NAMALWA (cell line): ENCODE measurements around the gene IKBKE.
A peak's percentile ranks its signal among the peaks of the same experiment; 100 is the strongest.

Source experiments
- DNase-seq: peaks from one replicate; pipeline ENCODE4 v3.0.0-alpha.2; 2015; ENCODE audit warnings: low spot score

IKBKE gene

GRCh38 chr1:206512058-206512850 lies 42.0 kb downstream of the IKBKE start:
- no peak for DNase-seq

GRCh38 chr1:206512851-206513180 lies 42.5 kb downstream of the IKBKE start:
- DNase-seq: no peak

DNA sequence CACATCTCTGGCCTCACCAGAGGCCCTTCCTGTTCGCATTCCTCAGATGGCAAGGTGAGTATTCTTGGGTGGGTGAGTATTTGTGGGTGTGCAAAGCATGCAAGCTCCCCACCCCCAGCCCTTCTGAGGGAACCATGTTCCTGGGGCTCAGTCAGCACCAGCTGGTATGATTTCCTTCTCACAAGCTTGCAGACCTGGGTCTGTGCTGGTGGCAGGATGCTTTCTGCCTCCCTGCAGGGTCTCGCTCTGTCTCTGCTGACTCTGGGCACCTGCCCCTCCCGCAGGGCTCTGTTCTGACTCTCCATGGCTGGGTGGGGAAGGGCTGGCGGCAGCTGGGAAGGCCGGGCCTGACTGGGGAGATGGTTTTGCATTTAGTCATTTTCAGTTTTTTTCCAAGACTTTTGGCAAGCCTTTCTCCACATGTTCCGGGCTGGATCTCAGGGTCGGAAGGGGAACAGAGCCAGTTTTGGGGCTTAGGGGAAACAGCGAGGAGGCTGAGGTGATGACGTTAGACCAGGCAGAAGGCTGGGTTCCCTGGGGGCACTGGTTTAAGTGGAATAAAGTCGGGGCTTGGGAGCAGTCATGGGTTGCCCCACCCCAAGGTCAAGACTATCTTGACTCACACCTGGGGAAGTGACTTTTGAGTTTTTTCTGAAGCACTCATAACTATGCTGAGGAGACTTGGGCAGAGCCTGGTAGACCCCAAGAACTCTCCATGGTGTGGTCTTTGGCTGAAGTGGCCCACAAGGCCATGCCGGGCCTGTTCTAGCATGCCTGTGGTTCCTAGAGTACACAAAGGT lies 43.2 kb downstream of the IKBKE start:
- no peak for DNase-seq

- DNase-seq: no peak
Observed at GRCh38 chr1:206514813-206515387, 44.6 kb downstream of the IKBKE start.

DNA sequence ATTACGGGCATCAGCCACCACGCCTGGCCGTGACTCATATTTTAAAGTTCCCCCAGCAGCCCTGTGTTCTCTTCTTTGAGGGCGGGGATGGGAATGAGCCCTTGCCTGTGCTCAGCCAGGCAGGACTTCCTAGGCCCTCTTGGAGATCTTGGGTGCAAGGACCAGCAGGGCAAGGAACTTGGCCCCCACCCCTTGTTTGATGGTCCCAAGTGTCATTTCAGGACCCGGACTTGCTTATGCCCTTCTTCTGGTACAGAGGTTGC lies 46.4 kb downstream of the IKBKE start:
- DNase-seq: no peak

DNA sequence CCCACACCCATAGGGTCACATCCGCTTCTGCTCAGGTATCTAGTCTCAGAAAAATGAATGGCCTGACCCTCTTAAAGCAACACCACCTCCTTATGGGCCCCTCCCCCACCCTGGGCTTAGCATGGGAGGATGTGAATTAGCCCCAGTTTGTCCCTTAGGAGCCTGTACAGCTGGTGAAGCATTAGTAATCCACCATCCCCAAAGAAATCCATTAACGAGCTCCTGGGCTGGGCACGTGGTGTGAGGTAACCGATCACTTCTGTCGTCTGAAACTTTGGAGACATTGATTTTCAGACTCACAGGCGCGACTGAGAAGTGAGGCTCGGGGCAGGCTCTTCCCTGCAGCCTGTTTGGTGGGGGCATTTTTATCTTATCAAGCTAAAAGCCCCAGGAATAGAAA lies 47.5 kb downstream of the IKBKE start:
- DNase-seq: no peak

DNA sequence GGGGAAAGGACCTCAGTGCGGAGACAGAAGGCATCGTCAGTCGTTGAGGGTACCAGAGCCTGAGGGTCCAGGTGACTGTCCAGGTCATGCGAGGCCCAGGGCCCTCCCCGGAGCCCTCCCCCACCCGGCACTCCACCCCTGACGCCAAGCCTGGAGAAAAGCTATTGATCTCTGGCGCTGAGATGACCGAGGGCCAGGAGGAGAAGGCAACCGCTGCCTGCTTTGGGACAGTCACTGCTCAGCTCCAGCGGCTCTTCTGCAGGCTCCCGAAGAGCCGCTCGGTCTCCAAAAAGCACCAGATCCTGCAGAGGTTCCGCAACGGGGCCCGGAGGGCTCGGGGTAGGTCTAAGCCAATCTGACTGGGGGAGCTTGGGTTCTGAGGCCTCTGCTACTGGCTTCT lies 47.9 kb downstream of the IKBKE start:
- DNase-seq: no peak

- DNase-seq: no peak
Observed at GRCh38 chr1:206518743-206519142, 48.5 kb downstream of the IKBKE start.

GRCh38 chr1:206521127-206521526 lies 50.9 kb downstream of the IKBKE start:
- no peak for DNase-seq

- no peak for DNase-seq
Observed at GRCh38 chr1:206521694-206522402, 51.6 kb downstream of the IKBKE start.

GRCh38 chr1:206524739-206525364 lies 54.6 kb downstream of the IKBKE start:
- DNase-seq: no peak

DNA sequence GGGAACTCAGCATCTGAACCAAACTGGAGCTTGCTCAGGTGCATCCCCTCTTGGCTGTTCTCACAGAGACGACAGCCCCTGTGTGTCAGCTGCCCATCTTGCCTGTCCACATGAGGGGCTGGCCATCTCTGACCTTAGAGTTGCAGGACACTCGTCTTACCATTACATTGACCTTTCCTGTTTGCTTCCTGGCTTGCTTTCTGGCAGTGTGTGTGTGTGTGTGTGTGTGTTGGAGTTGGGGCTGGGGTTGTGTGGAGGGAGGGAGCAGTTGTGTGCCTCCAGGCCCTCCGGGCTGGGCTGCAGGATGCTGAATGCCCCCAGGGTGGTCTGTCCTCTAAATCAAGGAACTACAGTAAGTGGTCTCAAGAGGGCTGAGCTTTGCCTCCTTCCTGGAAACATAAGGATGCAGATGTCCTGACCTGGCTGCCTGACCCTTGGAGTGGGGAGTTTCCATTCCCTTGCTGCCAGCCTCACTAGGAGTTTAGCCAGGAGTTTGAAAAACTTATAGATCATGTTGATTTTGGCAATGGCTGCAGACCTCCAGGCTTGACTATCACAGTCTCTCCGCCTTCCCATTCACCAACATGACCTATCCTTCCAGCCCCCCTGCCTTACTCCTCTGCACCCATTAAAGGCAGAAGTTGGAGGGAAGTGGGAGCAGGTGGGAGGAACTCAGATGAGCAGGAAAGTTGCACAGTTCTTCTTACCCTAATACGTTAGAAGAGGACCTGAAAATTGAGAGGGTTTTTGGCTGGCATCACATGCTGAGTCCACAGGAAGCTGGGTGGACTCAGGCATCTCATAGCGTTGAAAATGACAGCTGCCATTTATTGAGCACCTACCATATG lies 56.0 kb downstream of the IKBKE start:
- peak; percentile 45 for DNase-seq

DNA sequence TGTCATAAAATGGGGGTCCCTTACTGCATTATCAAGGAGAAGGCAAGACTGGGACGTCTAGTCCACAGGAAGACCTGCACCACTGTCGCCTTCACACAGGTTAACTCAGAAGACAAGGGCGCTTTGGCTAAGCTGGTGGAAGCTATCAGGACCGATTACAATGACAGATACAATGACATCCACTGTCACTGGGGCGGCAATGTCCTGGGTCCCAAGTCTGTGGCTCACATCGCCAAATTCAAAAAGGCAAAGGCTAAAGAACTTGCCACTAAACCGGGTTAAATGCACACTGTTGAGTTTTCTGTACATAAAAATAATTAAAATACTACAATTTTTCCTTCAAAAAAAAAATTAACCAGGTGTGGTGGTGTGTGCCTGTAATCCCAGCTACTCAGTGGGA lies 59.1 kb downstream of the IKBKE start:
- no peak for DNase-seq

GRCh38 chr1:206532368-206532767 lies 62.1 kb downstream of the IKBKE start:
- DNase-seq: no peak

DNA sequence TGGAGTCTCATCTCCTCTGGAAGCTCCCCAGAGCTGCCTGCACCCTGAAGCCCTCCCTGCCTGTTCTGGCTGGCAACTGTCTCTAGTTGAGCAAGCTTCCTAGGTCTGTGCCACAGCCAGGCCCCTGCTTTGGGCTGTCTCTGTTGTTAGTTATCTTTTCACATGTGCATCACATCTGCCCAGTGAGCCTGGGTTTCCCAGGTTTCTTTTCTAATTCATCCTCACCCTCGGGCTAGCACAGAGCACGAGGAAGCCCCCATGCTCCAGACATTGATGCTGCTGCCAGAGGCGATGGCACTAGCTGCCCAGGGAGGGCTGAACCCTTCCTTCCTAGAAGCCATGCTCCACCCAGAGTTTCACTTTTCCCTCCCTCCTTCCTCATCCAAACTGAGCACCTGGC lies 64.3 kb downstream of the IKBKE start:
- DNase-seq: no peak

GRCh38 chr1:206535853-206536188 lies 65.5 kb downstream of the IKBKE start:
- DNase-seq: no peak

DNA sequence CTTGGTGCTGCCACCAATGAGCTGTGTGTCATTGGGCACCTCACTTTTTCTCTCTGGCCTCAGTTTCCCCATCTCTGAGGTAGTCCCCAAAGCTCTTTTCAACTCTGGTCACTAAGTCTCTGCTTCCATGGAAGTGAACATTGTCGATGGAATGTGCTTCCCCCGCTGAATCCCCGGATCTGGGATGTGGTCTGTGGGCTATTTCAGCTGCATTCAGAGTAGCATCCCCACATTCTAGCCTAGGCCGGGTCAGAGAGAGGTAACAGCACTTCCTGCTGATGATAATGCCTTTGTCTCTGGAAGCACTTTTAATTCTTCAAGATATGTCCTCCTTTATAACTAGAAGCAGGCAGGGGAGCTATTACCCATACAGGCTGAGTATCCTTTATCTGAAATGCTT lies 66.9 kb downstream of the IKBKE start:
- no peak for DNase-seq

GRCh38 chr1:206538086-206538770 lies 68.0 kb downstream of the IKBKE start:
- no peak for DNase-seq

GRCh38 chr1:206538901-206539640 lies 68.8 kb downstream of the IKBKE start:
- no peak for DNase-seq

DNA sequence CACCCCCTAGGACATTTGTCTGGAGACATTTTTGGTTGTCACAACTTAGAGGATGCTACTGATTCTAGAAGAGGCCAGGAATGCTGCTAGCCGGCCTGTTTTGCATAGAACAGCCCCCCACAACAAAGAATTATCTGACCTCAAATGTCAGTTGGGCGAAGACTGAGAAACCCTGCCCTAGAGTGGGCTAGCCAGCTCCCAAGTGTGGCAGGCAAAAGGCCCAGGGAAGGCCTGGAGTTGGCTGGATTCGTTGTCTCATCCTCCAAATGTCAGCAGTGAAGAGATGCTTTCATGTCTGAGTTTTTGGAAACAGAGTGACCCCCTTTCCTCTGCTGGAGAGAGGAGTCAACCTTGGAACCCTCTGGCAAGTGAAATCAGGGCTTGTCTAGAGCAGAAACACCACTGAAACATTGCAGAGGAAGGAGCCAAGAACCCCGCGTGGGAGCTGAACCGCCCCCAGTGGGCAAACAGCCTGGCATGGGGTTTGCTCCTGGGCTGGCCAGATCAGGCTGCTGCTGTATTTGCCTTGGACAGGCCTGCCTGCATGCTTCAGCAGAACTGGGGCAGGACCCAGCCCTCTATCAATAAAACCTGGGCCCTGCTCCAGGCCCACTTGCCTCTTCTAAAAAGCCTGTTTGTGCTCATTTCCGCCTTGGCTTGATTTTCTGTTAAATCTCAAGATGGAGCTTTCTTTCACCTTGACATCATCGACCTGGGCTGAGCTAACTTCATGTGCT lies 69.9 kb downstream of the IKBKE start:
- no peak for DNase-seq
